NCI-H345 treated with DMSO at 0.1 percent for 48 hours (cell line): ENCODE measurements around the gene GCK.

Experiments
- DNase-seq: peaks from one replicate; lab custom pipeline; 2025; ENCODE audit not compliant: unreplicated experiment; lab: John Stamatoyannopoulos, UW

The GCK gene

GRCh38 chr7:44107961-44108767, 81.1 kb downstream of the GCK start:
- no peak for DNase-seq

GRCh38 chr7:44107116-44107960, 81.9 kb downstream of the GCK start:
- DNase-seq: no peak

- no peak for DNase-seq
These were observed 82.8 kb downstream of the GCK start for GRCh38 chr7:44106311-44107065.

GRCh38 chr7:44105832-44106231, 83.4 kb downstream of the GCK start:
- DNase-seq: no peak

- DNase-seq: no peak
These were observed 84.1 kb downstream of the GCK start for GRCh38 chr7:44104860-44105771.

- DNase-seq: no peak
These were observed 85.0 kb downstream of the GCK start, which contains the start of gene AEBP1 for GRCh38 chr7:44103923-44104859. Gene AEBP1 (plus strand): TSS chr7:44104345. CDS start chr7:44104666, 321 bp downstream.

- DNase-seq: no peak
These were observed 85.7 kb downstream of the GCK start for GRCh38 chr7:44103566-44103922.

- no peak for DNase-seq
These were observed 86.2 kb downstream of the GCK start for GRCh38 chr7:44102846-44103565.

- DNase-seq: no peak
These were observed 87.0 kb downstream of the GCK start for GRCh38 chr7:44101966-44102845.

- no peak for DNase-seq
These were observed 87.8 kb downstream of the GCK start for GRCh38 chr7:44101303-44101965.

GRCh38 chr7:44100458-44101302, 88.6 kb downstream of the GCK start:
- DNase-seq: no peak

- DNase-seq: no peak
These were observed 89.6 kb downstream of the GCK start for GRCh38 chr7:44099669-44100068.

GRCh38 chr7:44098092-44099068, 90.9 kb downstream of the GCK start:
- DNase-seq: no peak

- no peak for DNase-seq
These were observed 91.9 kb downstream of the GCK start for GRCh38 chr7:44097064-44097932.
